ENCODE results near the gene ALG9.

The ALG9 gene

DNA sequence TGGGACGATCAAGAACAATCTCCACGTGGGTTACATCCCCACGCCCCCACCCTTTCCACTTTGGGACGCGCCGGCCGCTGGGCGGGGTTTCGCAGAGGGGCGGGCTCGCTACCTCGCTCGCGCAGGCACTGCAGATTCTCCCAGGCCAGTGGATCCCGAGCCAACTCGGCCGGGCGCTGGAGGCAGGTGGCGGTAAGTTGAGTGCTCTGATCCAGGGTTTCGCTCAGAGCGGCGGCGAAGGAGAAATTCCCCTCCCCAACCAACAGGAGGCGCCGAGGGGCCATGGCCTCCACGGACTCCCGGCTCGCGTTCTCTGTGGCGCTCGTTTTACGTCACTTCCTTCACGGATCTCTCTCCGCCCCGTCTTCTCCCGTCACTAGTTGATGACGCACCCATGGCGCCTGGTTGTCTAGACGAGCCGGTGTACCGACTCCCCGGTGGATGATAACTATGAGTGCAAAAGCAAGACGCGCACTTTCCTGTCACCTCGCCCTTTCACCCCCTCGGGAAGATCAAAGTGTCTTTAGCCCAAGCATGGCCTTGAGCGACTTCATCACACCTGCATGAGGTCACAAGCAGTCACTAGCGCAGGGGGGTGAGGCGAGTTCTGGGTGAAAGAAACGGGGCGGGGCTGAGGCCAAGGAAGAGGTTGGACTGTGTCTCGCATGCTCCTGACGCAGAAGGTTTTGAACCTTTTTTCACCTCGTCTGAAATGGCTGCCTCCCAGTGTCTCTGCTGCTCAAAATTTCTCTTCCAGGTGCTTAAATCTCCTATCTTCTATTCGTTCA is 7.7 kb upstream of the ALG9 start, which contains the start of the genes CFAP68 and FDXACB1:
Gene CFAP68, plus strand, starts transcription at position 693 of the 788 bp plus-strand sequence. Its CDS starts 20 bp downstream, at position 713.
Gene FDXACB1, minus strand, starts transcription at position 317 of the 788 bp plus-strand sequence. Its CDS starts 33 bp downstream, at position 284.
- DNase-seq = peak; percentile 90

DNA sequence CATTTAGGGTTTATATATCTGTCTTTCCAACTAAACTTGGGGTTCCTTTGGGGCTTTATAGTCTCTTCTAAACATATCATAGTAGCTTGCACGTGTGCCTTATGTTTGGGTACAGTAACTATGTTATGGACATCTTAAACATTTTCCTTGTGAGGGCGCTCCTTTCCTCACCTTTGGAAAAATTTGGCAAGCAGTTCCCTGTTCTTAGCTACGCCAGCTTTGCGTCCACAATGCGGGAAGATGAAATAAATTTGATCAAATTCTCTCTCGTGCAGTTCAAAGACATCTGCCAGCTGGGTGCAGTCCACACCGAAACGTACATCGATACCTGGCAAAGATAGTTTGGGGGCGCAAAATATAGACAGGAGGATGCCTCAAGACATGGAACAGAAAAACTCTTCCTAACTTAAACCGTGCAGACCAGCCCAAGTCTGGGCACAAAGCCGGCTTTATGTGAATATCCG is 7.0 kb upstream of the ALG9 start:
- DNase-seq = no peak

DNA sequence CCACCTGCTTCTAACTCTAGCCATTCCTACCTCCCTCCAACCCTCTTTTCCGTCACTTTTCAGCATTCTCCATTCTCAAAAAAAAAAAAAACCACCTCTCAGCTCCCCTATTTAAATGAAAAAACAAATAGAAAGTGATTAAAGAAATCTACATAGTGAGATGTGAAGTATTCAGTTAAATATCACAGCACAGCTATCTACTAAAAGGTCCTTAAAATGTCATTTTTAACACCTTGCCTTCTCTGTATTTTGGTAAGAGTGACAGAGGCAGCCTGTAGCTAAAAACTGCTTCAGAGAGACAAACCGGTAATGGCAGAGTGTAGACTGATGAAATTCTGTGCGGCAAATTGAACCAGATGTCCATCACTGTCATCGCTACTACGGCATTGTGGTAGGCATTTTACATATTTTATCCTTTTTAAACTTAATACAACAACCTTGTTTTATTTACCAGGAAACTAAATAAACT is 346 bp upstream of the ALG9 start:
- no peak for DNase-seq

DNA sequence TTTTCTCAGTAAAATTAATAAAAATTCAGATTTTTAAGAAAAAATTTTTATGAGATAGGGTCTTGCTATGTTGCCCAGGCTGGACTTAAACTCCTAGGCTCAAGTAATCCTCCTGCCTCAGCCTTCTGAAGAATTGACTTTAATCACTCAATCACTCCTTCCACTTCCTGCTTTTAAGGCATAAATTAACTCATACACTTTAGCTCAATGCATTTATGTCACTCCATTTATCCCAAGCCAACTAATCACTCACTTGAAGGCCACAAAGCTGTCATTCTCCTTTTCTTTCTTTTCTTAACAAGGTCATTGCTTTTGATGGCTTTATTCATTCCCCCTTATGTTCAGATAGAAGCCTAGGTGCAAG is 877 bp downstream of the ALG9 start:
- no peak for DNase-seq

DNA sequence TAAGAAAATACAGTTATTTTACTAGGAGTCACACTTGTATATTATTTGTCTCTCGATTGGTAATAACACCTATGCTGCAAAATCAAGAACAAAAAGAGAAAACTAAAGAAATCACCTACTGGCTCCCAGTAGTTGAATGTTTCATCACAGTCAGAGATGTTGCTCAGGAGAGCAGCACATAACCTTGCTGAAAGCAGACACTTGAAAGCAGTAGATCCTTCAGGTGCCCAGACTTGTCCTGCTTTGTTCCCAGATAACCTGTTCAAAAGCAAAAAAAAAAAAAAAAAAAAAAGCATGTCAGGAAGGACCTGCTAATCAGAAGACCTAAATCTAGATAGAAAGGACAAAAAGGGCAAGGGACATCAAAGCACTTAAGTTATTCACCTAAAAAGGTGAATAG is 1.3 kb downstream of the ALG9 start:
- no peak for DNase-seq

DNA sequence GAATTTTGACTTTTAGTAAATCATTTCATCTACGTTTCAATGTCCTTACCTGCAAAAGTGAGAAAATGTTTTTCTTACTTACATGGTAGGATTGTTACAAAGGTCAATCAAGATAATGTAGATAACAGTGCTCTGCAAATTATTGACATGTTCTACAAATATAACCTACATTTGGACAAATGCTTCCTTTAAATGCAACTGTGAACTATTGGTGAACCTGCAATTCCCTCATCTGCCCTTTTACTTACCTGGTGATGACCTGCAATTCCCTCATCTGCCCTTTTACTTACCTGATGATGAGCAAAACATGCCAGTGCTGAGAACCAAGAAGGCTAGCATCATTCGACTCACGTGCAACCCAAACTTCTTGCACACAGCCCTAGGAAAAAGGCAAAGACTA is 11.1 kb downstream of the ALG9 start:
- DNase-seq = no peak

DNA sequence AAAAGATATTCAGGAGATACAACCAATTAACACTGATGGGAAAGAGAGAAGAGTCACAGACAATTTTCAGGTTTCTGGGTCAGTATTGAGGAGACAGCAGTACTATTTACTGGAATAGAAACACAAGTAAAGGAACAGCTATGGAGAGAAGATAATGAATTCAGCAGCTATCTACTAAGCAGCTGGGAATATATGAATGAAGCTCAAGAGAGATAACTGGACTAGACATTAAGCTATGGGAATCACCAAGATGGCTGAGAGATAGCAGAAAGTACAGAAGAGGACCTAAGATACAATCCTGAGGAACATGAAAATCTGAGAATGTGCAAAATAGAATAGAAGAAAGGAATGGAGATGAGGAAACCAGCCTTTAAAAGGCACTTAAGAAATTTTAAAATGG is 15.9 kb downstream of the ALG9 start:
- no peak for DNase-seq

DNA sequence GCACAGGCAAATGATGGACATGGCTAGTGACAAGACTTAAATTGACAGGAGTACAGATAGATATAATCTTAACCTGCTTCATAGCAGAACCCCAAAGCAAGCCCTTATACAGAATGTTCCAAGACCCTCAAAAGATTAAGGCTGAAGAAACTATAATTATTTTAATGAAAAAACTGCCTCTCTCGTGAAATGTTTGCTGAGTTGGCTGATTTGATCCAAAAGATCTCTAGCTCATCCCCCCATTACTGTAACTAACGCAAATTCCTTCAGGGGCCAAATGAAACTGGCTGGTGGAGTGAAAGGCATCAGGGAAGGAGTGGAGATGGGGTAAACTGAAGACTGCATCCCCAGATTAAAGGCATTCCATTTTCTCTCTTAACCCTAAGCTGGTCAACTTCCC is 19.3 kb downstream of the ALG9 start:
- no peak for DNase-seq

DNA sequence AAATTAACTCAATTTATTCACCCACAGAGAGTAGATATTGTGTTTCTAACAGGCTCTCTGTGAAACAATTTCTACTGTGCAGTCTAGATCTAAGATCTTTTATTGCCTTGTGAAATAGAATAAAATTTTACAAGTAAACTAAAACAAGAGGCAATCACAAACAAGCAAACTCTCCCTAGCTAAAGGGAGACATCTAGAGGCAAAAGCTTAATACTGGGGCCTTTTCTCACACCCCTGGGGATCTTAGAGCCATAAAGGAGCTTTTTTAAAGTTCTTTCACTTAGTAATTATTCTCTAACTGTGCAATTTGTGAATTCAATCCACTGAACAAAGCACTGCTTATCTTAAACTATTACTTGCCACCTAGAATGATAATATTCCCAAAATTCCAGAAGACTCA is 19.7 kb downstream of the ALG9 start:
- no peak for DNase-seq

DNA sequence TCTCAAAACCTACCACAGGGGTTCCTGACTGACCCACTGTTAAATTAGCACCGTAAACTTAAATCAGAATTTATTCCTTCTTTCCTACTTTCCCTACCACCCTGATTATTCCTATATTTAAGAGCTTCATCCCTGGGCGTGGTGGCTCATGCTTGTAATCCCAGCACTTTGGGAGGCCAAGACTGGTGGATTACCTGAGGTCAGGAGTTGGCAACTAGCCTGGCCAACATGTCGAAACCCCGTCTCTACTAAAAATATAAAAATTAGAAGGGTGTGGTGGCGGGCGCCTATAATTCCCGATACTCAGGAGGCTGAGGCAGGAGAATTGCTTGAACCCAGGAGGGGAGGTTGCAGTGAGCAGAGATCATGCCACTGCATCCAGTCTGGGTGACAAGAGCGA is 20.3 kb downstream of the ALG9 start:
- DNase-seq = no peak

DNA sequence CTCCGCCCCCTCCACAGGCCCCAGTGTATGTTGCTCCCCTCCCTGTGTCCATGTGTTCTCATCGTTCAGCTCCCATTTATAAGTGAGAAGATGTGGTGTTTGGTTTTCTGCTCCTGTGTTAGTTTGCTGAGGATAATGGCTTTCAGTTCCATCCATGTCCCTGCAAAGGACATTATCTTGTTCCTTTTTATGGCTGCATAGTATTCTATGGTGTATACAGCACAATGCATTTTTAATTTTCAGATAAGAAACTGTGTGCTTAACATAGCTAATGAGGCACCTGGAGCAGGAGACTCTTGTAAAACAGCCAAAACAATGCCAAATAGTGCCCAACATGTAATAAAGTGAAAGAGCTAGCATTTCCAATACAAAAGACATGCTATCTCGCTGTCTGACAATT is 21.8 kb downstream of the ALG9 start:
- DNase-seq = no peak

DNA sequence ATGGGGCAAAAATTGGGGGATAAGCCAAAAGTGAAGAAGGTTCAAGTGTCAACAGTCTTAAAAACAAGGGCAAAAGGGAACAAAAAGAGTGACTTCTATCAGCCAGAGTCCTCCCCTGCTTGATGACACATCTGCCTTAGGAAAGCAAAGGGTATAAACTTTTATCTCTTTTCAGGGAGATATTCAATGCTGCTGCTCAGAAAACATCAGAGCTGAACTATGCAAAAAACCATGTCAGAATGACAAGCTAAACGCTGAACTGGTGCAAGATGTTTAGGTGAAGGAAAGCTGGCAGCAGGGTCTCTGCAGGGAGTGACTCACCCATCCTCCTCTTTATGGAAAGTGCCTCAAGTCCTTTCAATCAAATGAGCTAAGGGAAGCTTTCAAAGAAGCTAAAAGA is 24.7 kb downstream of the ALG9 start:
- no peak for DNase-seq

DNA sequence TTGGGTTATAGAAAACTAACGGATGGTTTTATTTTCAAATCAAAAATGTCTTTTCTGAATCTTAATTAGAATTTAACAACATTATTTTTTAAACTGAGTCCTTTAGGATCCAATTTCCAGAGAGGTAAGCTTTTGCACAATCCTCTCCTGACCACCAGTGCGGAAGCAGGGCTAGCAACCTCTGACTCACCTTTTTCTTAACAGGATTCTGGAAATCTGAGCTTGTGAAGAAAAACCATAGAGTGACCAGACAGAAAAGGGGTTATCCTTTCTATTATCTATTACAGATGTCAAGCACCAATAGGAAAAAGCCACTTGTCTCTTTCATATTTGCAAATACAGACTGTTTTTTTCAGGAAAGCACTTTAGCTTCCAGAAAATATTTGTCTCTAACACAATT is 25.3 kb downstream of the ALG9 start:
- DNase-seq = no peak

DNA sequence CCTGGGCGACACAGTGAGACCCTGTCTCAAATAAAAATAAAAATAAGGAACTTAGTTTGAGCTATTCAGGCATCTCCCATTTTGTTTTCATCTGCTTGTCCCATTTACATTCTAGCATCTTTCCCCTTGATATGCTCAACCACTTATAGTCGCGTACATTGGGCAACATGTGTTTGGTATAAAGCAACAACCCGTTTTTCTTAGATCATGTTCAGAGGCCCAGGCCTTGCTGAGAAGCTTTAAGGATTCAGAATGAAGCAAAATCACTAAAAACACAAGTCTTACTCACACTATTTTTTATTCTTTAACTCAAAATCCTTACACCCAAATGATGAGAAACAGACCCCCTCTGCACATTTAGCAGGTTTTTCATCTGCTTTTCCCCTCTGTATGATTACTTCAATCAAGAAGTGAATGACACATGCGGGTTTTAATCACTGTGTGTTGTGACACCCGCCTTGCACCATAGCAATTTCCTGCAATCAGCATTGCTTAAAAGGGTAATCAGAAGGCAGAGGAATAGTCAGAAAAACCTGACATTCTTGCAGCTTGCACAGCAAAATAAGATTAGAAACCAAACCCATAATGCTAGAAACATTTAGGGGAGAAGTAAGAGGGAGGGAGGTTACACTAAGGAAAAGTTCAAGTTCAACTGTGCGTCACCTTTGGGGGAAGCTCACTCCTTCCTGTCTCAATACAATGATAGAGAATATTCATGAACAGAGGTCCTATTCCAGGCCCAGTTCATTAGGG is 25.9 kb downstream of the ALG9 start:
- no peak for DNase-seq

DNA sequence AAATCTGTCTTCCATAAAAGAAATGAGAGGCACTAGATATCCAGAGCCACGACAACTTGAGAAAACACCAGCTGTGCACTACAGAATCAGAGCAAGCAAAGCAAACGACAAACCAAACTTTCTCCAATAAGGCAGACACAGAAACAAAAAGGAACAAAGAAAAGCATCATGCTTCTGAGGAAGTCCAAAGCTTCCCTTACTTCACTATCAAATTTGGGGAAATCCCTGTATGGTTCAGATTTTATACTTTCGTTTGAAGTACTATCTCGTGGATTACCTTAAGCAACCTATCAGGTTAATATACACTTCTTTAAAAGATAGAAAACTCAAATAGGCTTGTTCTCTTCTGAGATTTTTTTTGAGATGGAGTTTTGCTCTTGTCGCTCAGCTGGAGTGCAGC is 27.7 kb downstream of the ALG9 start:
- no peak for DNase-seq

DNA sequence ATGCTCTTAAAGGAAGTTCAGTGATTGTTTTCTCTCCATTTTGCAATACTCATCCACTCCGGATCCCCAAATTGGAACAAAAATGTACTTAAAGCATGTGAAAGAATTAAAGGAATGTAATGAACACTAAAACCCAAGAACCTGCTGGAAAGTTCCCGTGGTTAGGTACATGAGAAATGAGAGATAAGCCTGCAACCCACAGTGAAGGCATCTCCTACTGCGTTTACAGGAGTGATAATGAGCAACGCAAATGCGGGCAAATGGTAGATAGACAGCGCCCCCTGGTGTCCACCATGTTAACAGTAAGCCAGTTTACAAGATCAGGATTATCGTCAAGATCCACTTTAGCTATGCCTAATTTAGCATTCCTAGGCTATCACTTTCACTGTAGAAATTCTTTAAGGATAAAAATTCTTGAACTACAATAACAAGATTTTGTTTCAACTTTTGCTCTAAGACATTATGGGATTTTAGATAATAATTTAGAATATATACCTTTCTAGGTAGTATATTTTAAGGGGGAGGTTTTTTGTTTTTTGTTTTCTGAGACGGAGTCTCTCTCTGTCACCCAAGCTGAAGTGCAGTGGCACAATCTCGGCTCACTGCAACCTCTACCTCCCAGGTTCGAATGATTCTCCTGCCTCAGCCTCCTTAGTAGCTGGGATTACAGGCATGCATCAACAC is 29.9 kb downstream of the ALG9 start:
- DNase-seq = peak; percentile 28

DNA sequence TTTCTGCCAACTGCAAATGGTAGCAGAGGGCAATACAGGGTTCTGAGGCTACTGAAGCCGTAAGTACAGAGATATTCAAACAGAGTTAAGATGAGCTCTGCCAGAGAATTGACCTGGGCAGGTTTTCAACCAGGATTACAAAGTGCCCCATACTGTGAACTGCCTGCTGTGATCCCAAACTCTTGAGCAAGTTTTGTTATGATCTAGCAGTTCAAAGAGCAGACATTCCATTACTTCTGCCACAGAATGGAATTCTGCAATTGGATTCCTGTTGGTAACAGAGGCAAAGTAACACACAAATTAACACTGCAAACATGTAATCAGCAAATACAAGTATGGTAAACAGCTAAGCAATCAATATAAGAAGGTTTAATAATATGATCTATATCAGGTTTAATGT is 31.2 kb downstream of the ALG9 start:
- no peak for DNase-seq

DNA sequence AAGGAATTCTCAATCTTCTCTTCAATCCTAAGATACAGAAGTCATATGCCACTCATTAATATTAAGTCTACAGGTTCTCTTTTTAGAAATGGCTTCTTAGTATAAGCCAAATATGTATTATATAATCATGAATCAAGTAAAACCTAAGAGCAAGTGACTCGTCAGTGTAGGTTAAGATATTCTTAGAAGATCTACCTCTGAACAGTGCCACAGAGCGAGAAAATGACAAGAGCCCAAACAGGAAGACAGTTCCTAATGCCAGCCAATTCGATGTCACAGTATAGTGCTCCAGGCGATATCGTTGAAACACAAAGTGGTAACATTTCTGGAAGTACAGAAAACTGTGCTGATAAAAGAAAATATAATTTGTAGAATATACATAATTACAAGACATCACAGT is 33.3 kb downstream of the ALG9 start:
- no peak for DNase-seq

DNA sequence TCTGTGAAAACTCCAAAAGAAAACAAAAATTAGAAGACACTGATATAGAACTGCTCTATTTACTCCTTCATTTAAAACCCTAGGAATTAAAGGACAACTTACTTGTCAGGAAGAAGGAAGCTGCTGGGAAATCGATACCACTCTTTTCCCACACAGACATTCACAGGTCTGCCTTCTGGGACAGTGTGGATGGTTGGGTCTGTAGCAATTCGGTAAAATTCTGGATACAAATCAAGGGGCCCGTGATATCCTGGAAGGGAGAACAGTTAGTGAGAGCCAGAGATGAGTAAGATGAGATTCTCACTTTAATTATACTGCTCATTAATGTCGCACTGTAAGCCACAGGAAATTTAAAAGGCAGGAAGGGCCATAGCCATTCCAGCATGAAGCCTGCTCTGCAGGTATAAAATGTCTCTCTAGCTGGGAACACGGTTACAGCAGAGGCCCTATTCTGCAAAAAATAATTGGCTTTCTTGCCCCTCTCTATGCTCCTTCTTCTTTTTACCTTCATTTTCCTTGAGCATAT is 34.0 kb downstream of the ALG9 start:
- DNase-seq = no peak

DNA sequence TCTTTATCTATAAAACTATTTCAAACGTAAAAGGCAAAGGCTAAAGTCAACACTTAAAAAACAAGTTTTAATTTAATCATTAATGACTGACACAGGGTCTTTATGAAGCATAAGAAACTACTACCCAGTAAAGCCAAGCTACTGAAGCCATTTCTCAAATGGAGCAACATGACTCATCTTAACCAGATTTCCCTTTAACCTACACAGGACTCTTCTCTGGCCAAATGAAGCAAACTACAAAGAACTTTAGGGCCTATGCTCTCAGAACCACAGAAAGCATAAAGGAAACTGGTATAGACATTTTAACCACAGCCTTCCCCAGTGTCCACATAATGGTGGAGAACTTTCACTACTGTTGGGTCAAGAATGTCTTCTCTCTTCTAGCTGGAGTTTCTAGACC is 34.7 kb downstream of the ALG9 start:
- DNase-seq = no peak

DNA sequence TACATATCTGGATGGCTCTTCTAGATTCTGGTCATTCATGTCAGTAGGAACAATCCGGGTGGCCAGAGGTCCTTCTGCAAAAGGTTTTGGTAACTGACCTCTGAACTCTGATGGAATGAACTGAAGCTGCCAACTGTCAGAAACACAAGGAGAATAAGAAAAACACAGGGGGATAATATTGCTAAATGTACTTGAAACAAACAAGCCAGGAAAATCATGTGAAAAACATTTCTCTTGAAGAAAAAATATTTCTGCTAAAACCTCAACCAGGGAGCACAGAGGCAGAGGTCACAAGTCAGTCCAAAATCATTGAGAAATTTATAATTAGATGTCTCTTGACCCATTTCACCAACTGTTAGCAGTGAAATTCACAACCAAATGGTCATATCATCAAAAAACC is 35.2 kb downstream of the ALG9 start:
- DNase-seq = no peak

DNA sequence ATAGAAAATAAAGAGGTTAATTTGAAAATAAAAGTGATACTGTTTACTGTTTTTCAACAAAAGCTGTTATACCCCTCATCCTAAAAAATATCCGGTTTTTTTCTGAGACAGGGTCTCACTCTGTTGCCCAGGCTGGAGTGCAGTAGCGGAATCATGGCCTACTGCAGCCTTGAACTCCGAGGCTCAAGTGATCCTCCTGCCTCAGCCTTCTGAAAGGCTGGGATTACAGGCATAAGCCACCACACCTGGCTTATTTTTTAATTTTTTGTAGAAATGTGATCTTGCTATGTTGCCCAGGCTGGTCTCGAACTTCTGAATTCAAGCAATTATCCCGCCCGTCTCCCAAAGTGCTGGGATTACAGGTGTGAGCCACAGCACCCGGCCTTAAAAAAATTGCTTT is 35.7 kb downstream of the ALG9 start:
- DNase-seq = no peak

DNA sequence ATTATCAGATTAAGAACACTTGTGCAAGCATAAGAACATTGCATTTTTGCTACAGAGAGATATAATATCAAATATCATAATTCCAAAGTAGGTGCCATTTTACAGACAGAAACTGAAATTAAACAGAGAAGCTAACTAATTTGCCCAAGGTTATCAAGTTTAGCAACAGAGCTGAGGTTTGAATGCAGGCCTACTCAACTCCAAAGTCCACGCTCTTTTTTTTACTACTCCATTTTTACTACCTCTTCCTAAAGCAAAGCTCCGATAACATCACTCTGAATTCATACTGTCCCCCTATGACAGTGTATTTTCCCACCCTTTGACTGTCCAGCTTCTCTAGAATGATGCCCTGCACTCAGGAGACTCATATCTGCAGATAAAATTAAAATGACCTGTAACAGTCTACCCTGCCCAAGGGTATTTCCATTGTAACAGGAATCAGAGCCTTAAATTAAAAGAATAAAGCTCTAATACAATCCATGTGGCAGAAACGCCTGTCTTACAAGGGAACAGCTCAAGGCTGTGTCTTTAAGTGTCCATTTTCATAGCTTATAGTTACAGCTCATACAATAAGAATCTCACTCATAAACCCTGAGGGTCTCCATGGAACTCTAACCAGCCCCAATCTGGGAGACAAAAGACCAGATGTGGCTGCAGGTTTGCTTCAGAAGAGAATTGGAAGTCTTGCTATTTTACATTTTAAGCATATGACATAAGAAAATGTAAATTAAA is 36.8 kb downstream of the ALG9 start:
- DNase-seq = no peak

All from NCI-H1436 treated with DMSO at 0.1 percent for 48 hours (cell line).